ENCODE measurements around the gene CD6.

- TF ChIP-seq, protein P1, sequence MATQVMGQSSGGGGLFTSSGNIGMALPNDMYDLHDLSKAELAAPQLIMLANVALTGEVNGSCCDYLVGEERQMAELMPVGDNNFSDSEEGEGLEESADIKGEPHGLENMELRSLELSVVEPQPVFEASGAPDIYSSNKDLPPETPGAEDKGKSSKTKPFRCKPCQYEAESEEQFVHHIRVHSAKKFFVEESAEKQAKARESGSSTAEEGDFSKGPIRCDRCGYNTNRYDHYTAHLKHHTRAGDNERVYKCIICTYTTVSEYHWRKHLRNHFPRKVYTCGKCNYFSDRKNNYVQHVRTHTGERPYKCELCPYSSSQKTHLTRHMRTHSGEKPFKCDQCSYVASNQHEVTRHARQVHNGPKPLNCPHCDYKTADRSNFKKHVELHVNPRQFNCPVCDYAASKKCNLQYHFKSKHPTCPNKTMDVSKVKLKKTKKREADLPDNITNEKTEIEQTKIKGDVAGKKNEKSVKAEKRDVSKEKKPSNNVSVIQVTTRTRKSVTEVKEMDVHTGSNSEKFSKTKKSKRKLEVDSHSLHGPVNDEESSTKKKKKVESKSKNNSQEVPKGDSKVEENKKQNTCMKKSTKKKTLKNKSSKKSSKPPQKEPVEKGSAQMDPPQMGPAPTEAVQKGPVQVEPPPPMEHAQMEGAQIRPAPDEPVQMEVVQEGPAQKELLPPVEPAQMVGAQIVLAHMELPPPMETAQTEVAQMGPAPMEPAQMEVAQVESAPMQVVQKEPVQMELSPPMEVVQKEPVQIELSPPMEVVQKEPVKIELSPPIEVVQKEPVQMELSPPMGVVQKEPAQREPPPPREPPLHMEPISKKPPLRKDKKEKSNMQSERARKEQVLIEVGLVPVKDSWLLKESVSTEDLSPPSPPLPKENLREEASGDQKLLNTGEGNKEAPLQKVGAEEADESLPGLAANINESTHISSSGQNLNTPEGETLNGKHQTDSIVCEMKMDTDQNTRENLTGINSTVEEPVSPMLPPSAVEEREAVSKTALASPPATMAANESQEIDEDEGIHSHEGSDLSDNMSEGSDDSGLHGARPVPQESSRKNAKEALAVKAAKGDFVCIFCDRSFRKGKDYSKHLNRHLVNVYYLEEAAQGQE (IDR thresholded peaks at IDR 0.05; ENCODE audit: insufficient read depth in 1 of 2, low read depth in 2 of 2, low read length in 2 of 2) = no peak
- TF ChIP-seq FOXP2 (optimal IDR thresholded peaks at IDR 0.05; ENCODE audit: borderline replicate concordance, extremely low read depth, extremely low read length, insufficient read depth) = no peak
Observed at GRCh38 chr11:61026121-61027031, 54.9 kb downstream of the CD6 start.

Measured in PFSK-1 (cell line).